Heart right ventricle (tissue), 16 donors: ENCODE results near the gene TEDC1. TPM values are rescaled to one million over a fixed set of nuclear protein-coding genes. Genes with fewer than 3 reads are reported as not detected.
A peak's percentile ranks its signal among the peaks of the same experiment; 100 is the strongest.

Source experiments
- ATAC-seq, 8 donors: fragments of 200-7000 bp; cut with Tn5 transposase; one replicate each; pipeline ENCODE4 v1.9.1; 2020; ENCODE audit warnings: mild to moderate bottlenecking in 8 of 8, moderate library complexity in 8 of 8, moderate number of reproducible peaks in 1 of 8
- DNase-seq, 2 donors: peaks; one replicate each; pipeline ENCODE4 v3.0.0-alpha.2; 2020
- H3K27ac ChIP-seq, 10 donors: fragments of 200-600 bp; sonication (generic) in 2 of 10; one replicate each; pipeline versions ENCODE4 v1.5.0 to v1.8.0; 2020 to 2022; ENCODE audit warnings: mild to moderate bottlenecking in 3 of 10
- H3K27me3 ChIP-seq, 7 donors: fragments of 200-600 bp; one replicate each; pipeline ENCODE4 v1.8.0; 2021 to 2022; ENCODE audit warnings: mild to moderate bottlenecking in 2 of 7
- H3K36me3 ChIP-seq, 9 donors: fragments of 200-600 bp; sonication (generic) in 1 of 9; one replicate each; pipeline versions ENCODE4 v1.5.0 to v1.8.0; 2020 to 2022; ENCODE audit warnings: mild to moderate bottlenecking in 2 of 9
- H3K4me1 ChIP-seq, 9 donors: fragments of 200-600 bp; sonication (generic) in 1 of 9; one replicate each; pipeline versions ENCODE4 v1.5.0 to v1.8.0; 2020 to 2022; ENCODE audit warnings: mild to moderate bottlenecking in 4 of 9
- H3K4me3 ChIP-seq, 10 donors: fragments of 200-600 bp; sonication (generic) in 2 of 10; one replicate each; pipeline versions ENCODE4 v1.5.0 to v1.8.0; 2020 to 2022; ENCODE audit warnings: mild to moderate bottlenecking in 7 of 10, moderate library complexity in 2 of 10
- H3K9me3 ChIP-seq, 11 donors: fragments of 200-600 bp in 10 of 11; sonication (generic) in 2 of 11; one replicate each; pipeline versions ENCODE4 v1.5.0 to v1.8.0; 2013 to 2022; ENCODE audit warnings: mild to moderate bottlenecking in 2 of 11, control low read depth in 1 of 11, moderate library complexity in 1 of 11
- CTCF ChIP-seq, 9 donors: fragments of 200-600 bp; sonication (generic) in 2 of 9; IDR thresholded peaks; one replicate each; pipeline versions ENCODE4 v1.5.0 to v1.8.0; 2021 to 2022; ENCODE audit warnings: antibody characterized with exemption in 9 of 9, mild to moderate bottlenecking in 5 of 9, moderate library complexity in 1 of 9
- WGBS, 2 donors: extraction: QIAGEN DNeasy Blood & Tissue Kit; methylation state at CpG; one replicate each; pipeline ENCODE4 v1.1.7; 2013; ENCODE audit warnings: inconsistent platforms in 1 of 2; 5-methylcytosine and 5-hydroxymethylcytosine counted together
- intact Hi-C, 10 donors: fragments of 100-400 bp; cut with DNase I; formaldehyde crosslinking; loops; one replicate each; pipeline versions ENCODE4 v1.11.1 to v1.14.2; 2022
- polyA plus RNA-seq, 2 donors: library from polyadenylated mRNA; stranded (reverse); fragments of 200-250 nt; gene quantifications; one replicate each; pipeline ENCODE4 v1.2.3, GENCODE V29; 2013
- total RNA-seq, 10 donors: library from RNA; stranded (reverse); fragmentation: NEBNext Ultra II Directional in 3 of 10; extraction: Animal tissue kit (Norgen Biotek cat#: 25700) in 3 of 10; gene quantifications; one replicate each; pipeline versions ENCODE4 v1.2.1 to v1.2.4, GENCODE V29; 2021 to 2023
- donor health status: Arrhythmogenic right ventricular cardiomyopathy.
- donor health status: ischemic (EF 13 %, LVEDD 7.1; RV severe dilation, severe dysfunction).
- donor health status: healthy with polysubstance abuse.
- donor health status: DM: no; HTN: yes; CAD: no.
- donor health status: DM: no; HTN: no; CAD: no.
- donor health status: ischemic (EF 25% LVEDD 6.9; RV normal size, moderate dysfunction).
- donor health status: ischemic (EF 25% LVEDD 5.7; RV mildly dilated, moderate dysfunction).
- donor health status: healthy.
- donor health status: DM: yes; HTN: yes; CAD: no.
- donor health status: Ischemic cardiomyopathy.
- donor health status: ischemic (EF 35%, LVEDD 5.7; RV mildly dilated, moderate dysfunction).
- donor health status: nonischemic (EF 11% LVEDD 7.7; RV severe dilation, severe dysfunction).
- donor health status: DM: yes; HTN: yes; CAD: no.
- donor health status: PGD.
- donor health status: ischemic (EF 29% LVEDD 5.4; RV normal size, mild dysfunction).
- donor health status: nonischemic (EF 23%, LVEDD 6.1; RV moderate dilation, normal function).

The TEDC1 gene
- total and polyA plus RNA-seq, 12 donors: 2.3 to 10.0 (median 4.4) TPM

- Histone ChIP-seq H3K4me1 (peaks cover 0 to 15% (median 6%) of the 10 kb centered on the region in 9 donors), H3K36me3 (peaks cover 0 to 11% (median 0%) of the 10 kb centered on the region in 9 donors), H3K9me3 (no peaks in the 10 kb centered on the region), H3K27me3 (no peaks in the 10 kb centered on the region), H3K27ac (no peak overlapping the region), H3K4me3 (no peak overlapping the region)
- no peak for ATAC-seq
- peak in 1 of 2 donors; percentile 18 for DNase-seq
- no peak for TF ChIP-seq CTCF (IDR thresholded peaks at IDR 0.05)
- 93 to 94% methylated on average over 31 of the region's 31 CpGs for WGBS, 2 donors
- intact Hi-C loops: no loop called here
Measured at GRCh38 chr14:105497671-105498429, 6.8 kb downstream of the TEDC1 start.

GRCh38 chr14:105498430-105499255, 7.6 kb downstream of the TEDC1 start:
- Histone ChIP-seq H3K27me3 (no peaks in the 10 kb centered on the region), H3K27ac (no peak overlapping the region), H3K36me3 (peaks cover 0 to 11% (median 0%) of the 10 kb centered on the region in 9 donors), H3K4me3 (no peak overlapping the region), H3K9me3 (no peaks in the 10 kb centered on the region), H3K4me1 (peaks cover 0 to 15% (median 6%) of the 10 kb centered on the region in 9 donors)
- intact Hi-C loops: no loop called here
- ATAC-seq (no peak), DNase-seq (peak in 1 of 2 donors; percentile 11)
- WGBS, 2 donors: 83 to 87% methylated on average over 36 of the region's 36 CpGs
- TF ChIP-seq CTCF (IDR thresholded peaks at IDR 0.05): no peak

GRCh38 chr14:105499256-105500035, 8.4 kb downstream of the TEDC1 start:
- no peak overlapping the region for H3K27ac ChIP-seq
- intact Hi-C loops: no loop called here

More at GRCh38 chr14:105499256-105500035, 8.4 kb downstream of the TEDC1 start:
- peaks cover 0 to 11% (median 0%) of the 10 kb centered on the region in 9 donors for H3K36me3 ChIP-seq
- 77 to 80% methylated on average over 26 to 27 of the region's 27 CpGs for WGBS, 2 donors
- DNase-seq (peak in 1 of 2 donors; percentile 14), ATAC-seq (no peak)
- no peaks in the 10 kb centered on the region for H3K27me3 ChIP-seq
- peaks cover 0 to 15% (median 6%) of the 10 kb centered on the region in 9 donors for H3K4me1 ChIP-seq
- no peaks in the 10 kb centered on the region for H3K9me3 ChIP-seq
- no peak for TF ChIP-seq CTCF (IDR thresholded peaks at IDR 0.05)
- H3K4me3 ChIP-seq: no peak overlapping the region
